HG03442 (cell line): ENCODE results near the gene LMX1A.

Experiments used
- ATAC-seq: cut with Tn5 transposase; IDR thresholded peaks from one replicate; pipeline ENCODE4 v1.9.1; 2021; ENCODE audit warnings: mild to moderate bottlenecking, moderate library complexity; ENCODE audit not compliant: unreplicated experiment

Gene LMX1A

DNA sequence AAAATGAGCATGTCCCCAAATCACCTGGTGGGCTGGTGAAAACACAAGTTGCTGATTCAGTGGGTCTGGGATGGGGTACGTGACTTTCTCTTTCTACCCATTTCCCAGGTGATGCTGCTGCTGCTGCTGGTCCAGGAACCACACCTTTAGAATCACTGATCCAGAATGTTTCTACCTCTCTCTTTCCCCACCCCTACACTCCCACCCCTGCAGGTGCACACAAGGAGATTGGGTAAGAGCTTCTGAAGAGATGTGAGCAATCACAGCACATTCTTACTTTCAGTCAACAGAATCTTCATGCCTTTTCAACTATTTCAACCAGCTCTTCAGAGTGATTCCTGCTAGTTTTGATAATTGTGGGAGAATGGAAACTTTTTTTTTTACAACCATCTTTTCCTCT lies 130.9 kb downstream of the LMX1A start:
- ATAC-seq, result no peak

DNA sequence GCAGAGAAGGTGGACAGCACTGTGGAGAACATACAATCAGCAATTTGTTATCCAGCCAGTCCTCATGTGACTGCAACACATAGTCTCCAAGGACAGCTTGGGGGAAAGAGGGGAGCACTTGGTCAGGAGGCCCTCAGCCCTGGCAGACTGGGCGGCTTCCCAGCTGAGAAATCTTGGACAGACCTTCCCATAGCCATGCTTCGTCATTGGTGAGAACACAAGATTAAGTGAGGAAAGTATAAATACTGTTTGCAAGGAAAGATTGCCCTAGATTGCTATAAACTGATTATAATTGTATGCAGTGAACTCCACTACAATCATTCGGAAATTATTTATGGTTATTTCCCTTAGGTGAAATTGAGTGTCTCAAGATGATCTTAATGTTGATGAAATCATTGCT lies 131.5 kb downstream of the LMX1A start:
- ATAC-seq, result no peak

DNA sequence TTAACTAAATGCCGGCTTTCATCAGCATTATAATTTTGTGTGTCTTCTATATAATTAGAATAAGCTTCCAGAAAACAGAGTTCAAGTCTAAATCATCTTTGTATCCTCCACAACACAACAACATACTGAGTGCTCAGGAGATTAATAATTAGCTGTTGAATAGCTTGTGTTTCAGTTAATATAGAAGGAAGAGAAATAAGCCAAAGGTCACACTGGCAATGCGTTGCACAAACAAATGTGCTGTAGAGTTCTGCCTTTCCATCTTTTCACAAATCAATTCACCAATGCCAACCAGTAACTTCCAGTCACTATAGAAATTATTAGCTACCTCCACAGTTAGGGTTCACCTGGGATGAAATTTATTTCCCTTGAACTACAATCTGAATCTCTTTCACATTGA lies 132.0 kb downstream of the LMX1A start:
- ATAC-seq, result no peak

DNA sequence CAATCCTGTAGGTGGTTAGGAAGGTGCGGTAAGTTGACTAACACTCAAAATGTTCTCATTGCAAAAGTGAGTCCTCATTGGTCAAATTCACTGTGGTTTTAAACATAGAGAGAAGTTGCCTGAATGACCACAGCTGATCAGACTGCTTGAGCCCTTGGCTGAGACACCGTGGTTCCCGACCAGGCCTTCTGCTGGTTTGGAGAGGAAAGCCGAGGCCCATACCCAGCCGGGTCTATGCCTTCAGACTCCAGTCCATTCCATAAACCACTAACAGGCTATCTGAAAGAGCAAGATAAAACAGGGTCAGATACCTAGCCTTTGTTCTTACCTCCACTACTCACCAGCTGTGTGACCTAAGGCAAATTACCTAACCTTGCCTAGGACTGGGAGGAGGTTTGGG lies 133.9 kb downstream of the LMX1A start:
- no peak for ATAC-seq

DNA sequence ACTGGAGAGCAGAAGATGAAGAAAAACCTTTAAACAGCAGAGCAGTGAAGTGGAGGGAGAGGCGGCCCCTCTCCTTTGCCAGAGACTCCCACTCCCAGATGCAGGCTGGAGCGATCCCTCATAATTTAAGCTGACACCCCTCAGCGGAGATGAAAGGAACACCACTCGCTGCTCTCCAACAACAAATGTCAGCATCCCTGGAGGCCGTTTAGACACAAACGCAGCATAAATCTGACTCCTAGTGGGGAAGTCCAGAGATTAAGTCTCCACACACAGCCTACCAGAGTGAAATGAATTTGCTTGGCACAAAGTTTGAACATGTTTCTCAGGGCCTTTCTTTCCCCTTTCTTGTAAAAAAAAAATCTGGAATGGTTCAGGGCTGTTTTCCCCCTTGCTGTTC lies 137.8 kb downstream of the LMX1A start:
- ATAC-seq, result no peak

DNA sequence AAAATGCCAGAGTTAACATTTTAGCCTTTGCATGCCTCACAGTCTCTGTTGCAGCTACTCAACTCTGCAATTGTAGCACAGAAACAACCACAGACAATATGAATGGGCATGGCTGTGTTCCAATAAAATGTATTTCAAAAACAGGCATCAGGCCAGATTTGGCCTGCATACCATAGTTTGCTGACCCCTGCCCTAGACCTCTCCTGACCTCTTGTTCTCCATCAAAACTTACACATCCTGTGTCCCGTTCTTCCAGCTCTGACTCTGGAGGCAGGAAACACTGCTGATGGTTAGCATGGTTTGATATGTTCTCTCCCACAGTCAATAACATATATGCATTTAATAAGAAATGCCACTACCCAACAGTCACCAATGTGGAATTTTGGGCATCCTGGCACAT lies 138.6 kb downstream of the LMX1A start:
- no peak for ATAC-seq

DNA sequence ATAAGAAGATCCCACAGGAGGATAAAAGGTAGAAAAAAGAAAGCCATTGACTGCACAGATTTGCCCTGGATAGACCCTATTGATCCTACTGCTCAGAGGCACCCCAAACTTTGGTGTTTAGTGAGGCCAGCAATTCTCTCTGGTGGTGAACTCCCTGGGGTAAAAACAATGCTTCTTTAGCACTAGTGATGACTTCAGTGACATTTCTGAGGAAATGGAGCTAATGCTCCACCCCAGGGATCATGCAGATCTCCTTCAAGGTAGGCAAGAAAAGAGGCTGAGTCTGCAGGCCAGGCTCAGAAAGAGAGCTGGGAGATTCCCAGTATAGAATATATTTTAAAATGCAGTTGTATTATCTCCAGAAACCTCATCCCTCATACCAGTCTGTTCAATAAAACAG lies 140.3 kb downstream of the LMX1A start:
- no peak for ATAC-seq

DNA sequence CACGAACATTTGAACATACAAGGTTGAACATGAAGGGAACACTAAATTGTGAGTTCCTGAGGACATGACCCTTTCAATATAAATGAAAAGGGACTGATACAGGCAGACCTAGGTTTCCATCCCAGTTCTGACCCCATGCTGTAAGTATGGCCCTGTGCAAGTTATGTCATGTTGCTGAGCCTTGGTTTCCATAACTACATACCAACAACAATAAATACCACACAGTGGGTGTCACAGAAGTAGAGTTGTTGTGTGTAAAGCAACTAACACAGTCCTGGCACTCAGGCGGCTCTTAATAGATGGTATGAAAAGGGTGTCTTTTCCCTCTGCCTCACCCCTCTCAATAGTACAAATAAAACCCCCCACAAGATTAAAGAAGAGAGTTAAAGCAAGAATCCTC lies 140.8 kb downstream of the LMX1A start:
- no peak for ATAC-seq

DNA sequence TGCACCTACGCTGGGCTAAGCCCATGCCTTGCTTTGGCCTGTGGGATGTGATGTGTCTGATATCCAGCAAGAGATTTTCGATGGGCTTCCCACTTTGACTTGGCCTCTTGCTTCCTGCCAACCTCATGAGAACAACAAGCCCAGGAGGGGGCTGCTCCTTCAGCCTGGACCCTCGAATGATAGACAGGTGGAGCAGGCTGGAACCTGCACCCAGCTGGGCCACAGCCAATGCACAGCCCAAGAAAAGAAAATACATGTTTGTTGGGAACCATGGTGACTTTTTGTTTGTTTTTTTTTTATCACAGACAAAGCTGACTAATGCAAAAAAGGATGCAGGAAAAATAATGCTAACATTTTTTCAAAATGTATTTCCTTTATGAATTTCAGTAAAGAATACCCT lies 144.3 kb downstream of the LMX1A start:
- no peak for ATAC-seq

DNA sequence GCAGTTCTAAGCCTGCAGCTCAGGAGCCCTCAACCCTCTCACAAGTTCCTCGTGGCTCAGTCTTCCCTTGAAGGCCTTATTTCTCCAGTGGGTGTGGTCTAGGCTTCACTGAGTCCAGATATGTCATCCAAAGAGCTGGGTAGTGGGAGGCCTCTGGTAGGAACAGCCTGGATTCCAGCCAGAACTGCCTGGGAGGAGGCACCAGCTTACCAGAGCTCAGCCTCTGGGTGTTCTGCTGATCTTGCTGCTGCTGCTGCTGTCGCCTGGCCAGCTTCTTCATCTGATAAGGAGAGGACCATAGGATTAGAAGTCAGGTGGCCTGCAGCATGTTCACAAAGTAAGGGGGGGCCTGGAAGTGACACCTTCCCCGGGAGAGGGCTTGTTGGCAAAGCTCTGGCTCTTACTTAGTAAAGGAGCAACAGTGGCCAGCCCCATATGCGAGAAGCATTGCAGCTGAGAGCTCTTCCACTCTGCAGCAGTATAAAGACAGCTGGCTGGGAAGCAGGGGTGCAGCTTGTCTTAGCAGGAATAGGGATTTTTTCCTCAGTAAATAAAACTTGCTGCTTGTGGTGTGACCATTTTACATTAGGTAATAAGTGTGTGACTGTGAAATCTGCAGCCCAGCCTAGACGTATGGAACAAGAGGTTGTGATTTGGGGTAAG lies 148.5 kb downstream of the LMX1A start:
- ATAC-seq, result no peak

DNA sequence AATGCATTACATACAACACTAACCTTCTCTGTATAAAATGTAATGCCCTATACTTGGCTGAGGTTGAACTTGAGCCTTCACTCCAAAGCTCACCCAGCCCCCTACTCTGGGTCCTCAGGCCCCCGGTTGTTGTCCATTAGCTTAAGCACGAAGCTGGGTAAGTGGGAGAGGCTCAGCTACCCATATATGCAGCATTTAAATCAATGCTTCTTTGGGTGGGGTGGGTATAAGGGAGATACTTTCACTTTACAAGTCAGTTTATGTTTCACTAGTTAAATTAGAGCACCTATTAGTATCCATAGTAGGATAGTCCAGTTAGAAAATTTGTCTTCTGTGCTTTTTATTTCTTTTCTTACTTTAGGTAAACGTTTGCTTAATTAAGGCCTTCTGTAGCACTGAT lies 151.4 kb downstream of the LMX1A start:
- ATAC-seq, result no peak

DNA sequence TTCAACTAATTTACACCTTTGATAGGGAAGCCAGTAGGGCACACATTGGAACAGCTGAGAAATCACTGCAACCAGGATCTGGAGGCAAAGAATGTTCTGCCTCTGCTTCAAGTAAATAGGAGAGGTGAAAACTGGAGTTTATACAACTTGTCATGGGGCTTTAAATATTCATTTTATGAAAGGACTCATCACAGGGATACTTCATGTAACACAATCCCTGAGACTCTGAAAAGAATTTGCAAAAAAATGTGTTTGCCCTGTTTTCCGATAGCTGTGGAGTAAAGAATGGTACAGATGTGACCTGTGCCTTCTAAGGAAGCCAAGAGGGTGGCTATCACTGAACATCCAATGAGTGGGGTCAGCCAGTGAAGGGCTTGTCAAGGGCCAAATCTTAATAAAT lies 152.0 kb downstream of the LMX1A start:
- no peak for ATAC-seq

DNA sequence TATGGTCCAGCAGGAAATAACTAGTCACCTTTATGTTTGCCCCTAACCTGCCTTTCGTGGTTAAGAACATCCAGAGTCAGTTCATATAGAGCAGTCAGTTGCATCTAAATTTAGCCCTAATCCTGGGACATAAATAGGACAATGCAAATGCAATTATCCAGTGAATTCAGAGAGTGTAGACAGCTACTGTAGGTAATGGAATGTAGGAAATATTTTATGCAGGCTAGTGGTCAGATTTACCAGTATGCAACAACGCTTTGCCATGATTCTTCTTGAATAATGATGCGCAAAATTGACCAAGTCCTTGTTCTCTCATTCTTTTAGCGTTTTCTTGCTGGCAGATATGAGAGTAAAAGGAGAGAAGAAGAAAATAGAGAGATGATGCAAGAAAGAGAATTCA lies 165.4 kb downstream of the LMX1A start:
- no peak for ATAC-seq

DNA sequence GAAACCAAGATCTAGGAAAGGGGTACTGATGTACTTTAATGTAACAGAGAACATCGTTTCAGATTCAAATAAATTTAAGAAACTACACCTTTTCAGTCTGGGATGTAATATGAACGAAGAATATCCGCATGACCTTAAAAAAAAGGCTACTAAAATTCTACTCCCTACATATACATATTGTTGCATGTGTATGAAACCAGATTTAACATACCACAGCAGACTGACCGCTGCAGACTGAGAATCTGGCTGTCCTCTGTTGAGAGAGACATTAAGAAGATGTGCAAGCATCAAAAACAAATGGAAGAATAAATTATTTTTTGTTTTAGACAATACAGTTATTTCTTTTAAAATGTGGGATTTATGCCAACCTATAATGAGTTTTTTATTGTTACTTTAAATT lies 166.6 kb downstream of the LMX1A start:
- ATAC-seq, result no peak

DNA sequence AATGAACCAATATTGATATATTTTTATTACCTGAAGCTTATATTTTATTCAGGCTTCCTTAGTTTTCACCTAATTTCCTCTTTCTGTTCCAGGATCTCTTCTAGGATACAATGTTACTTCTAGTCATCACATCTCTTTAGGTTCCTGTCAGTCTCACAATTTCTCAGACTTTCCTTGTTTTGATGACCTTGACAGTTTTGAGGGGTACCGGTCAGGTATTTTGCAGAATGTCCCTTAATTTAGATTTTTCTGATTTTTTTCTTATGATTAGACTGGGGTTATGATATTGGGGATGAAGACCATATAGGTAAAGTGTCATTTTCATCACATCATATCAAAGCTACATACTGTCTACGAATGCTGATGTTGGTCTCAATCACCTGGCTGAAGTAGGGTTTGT lies 167.5 kb downstream of the LMX1A start:
- ATAC-seq, result no peak

DNA sequence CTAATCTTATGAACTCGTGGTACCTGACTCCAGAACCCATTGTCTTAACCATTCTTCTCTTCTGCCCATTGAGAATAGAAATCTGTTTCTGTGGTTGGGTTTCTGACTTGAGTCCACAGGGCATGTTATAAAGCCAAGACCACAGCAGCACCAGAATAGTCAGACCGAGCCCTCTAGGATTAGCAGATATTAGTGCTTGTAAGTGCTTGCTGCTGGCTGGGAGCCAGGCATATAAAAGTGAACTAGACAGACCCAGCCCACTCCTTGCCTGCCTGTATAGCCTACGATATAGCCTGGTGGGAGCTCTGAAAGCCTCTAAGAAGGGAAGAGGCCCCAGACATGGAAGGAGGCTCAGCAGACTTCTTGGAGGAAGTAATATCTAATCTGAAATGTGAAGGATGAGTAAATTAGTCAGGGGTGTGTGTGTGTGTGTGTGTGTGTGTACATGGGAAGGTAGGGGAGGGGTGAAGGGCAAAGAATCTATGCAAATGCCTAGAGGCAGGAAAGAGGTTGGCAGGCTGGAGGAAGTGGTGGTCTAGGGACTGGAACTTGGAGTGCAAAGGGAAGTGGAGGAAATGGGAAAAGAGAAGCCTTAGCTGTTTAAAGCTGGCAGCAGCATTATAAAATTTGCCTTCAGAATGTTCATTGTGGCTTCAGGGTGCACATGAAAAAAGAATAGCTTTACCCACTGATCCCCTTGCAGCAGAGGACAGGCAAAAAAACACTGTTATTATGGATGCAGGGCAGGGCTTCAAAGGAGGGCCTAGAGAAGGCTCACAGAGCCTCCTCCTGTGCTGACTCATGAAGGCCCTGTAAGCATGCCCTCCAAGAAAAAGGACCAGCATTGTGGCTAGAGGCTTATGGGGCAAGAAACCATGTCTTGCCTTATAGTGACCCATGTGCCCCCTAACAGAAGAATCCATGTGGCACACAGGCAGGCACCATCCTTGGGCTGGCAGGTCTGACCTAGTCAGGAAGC lies 169.2 kb downstream of the LMX1A start:
- no peak for ATAC-seq

DNA sequence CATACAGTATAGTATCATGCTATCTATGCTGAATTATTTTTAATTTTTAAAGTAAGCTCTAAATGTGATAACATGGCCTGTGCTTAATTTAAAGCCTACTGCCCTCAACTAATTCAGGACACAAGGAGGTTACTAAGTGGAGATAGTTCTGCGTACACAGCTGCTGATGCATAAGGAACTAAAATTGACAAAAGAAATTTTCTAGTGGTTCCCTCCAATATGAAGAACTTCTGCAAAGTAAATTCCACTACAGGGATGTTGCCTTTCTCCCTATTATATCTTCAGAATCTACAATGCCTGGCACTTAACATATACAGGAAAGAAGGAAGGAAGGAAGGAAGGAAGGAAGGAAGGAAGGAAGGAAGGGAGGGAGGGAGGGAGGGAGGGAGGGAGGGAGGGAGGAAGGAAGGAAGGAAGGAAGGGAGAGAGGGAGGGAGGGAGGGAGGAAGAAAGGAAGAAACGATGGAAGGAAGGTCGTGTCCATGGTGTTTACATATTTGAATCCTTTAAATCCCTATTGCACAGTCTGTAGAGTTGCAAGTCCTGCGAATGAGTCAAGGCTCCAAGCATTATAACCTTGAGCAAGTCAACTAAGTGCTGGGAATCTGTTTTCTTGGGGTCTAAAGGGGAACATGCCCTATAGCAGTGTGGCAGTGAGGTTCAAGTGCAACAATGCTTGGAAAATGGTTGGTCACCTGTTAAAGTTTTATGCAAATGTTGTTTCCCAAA lies 171.2 kb downstream of the LMX1A start:
- ATAC-seq, result no peak

DNA sequence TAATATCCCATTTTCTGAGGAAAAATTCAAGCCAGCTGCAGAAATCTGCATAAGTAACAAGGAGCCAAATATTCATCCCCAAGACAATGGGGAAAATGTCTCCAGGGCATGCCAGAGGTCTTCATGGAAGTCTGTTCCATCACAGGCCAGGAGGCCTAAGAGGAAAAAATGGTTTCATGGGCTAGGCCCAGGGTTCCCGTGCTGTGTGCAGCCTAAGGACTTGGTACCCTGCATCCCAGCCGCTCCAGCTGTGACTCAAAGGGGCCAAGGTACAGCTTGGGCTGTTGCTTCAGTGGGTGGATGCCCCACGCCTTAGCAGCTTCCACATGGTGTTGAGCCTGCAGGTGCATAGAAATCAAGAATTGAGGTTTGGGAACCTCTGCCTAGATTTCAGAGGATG lies 173.5 kb downstream of the LMX1A start:
- ATAC-seq, result no peak

DNA sequence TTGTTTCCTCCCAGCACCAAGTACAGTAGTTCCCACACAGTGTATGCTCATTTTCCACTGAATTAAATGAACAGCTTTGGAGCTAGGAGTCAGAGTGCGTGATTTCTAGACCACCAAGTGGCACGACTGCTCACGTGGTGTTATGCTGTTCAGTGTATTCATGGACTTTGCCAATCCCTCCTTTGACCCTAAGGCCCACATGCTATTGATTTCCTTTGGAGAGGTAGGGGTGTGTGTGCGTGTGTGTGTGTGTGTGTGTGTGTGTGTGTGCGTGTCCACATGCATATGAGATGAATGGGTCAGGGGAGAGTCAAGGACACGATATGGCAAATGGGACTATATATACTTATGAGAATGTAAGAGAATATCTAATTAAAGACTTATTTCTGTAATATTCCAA lies 177.2 kb downstream of the LMX1A start:
- ATAC-seq, result no peak

DNA sequence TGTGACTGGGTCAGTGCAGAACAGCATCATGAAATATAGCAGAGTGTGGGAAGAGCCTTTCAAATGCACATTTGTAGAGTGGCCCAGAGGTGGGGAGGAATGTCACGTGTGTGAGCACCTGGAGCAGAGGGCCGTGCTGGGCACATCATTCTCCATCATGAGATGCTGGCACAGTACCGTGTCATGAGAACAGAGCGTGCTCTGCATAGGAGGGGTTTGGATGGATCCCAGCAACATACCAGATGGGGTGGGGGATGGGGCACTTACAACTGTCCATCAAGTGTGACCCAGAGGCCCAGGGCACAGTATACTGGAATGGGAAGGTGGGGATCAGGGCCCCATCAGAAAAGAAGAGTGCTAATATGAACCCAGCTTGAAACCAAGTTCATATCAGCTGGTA lies 182.0 kb downstream of the LMX1A start:
- ATAC-seq, result no peak

DNA sequence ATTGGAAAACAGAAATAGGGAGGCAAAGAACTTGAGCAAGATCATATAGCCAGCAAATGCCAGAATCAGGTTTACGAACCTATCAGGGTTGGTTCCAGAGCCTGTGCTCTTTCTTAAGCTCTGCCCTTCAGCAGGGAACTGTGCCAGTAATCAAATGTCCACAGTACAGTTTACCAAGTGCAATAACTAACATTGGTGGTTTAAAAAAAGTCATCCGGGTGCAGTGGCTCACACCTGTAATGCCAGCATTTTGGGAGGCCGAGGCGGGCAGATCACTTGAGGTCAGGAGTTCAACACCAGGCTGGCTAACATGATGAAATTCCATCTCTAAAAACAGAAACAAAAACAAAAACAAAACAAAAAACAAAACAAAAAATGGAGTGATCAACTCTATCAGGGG lies 182.7 kb downstream of the LMX1A start:
- ATAC-seq, result no peak

DNA sequence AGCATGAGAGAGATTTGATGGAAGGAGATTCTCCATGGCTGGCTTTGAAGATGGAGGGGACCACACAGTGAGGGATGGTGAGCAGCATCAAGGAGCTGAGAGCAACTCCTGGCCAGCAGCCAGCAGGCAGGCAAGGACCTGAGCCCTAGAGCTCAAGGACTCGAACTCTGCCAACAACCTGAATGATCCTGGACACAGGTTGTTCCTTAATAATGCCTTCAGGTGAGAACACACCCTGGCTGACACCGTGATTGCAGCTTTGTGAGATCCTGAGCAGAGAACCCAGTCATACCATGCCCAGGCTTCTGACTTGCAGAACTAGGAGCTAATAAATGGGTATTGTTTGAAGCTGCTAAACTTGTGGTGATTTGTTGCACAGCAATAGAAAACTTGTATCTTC lies 183.1 kb downstream of the LMX1A start:
- ATAC-seq, result no peak
